Measurements from ENCODE around the gene DLG5.

Gene DLG5

GRCh38 chr10:77796311-77796915, 130.1 kb downstream of the DLG5 start:
- H4K12ac ChIP-seq (ENCODE audit: low read depth, low read length), result no peak overlapping the region
- H3K23ac ChIP-seq (ENCODE audit: low read length), result no peak overlapping the region
- no peak overlapping the region for H3K9ac ChIP-seq (ENCODE audit: low read length)
- no peak overlapping the region for H2BK120ac ChIP-seq (ENCODE audit: insufficient read depth, low read length, poor library complexity)
- DNase-seq, result no peak
- H2BK12ac ChIP-seq (ENCODE audit: low read length), result no peak overlapping the region
- no peak overlapping the region for H3K27ac ChIP-seq (ENCODE audit: low read depth, low read length)
- H3K4me3 ChIP-seq (ENCODE audit: low read depth, low read length), result no peak overlapping the region
- peaks cover 72 to 79% of the 10 kb centered on the region in 2 experiments for H3K36me3 ChIP-seq (ENCODE audit: control insufficient read depth in 1 of 2, insufficient read depth in 2 of 2, low read length in 2 of 2)
- no peak overlapping the region for H3K14ac ChIP-seq (ENCODE audit: low read length)
- H2AFZ ChIP-seq (ENCODE audit: insufficient read depth, low read length, poor library complexity), result no peak overlapping the region
- no peak overlapping the region for H2BK5ac ChIP-seq (ENCODE audit: low read depth, low read length, poor library complexity)
- H3K4ac ChIP-seq (ENCODE audit: low read depth, low read length), result no peak overlapping the region
- no peak overlapping the region for H4K8ac ChIP-seq (ENCODE audit: low read depth, low read length)
- H3K79me2 ChIP-seq (ENCODE audit: control insufficient read depth, insufficient read depth, low read length, poor library complexity), result no peaks in the 10 kb centered on the region
- H3K4me2 ChIP-seq (ENCODE audit: low read length), result no peak overlapping the region
- peaks cover 7 to 9% of the 10 kb centered on the region in 2 experiments for H3K4me1 ChIP-seq (ENCODE audit: control insufficient read depth in 1 of 2, insufficient read depth in 2 of 2, low read length in 2 of 2)
- H3K18ac ChIP-seq (ENCODE audit: low read length), result no peak overlapping the region
- no CpG with 5 or more reads among the region's 16 CpGs for WGBS (ENCODE audit: extremely low coverage, insufficient coverage, insufficient read length)
- H3K9me3 ChIP-seq (ENCODE audit: insufficient read depth, low read depth, low read length), result peaks cover 2% of the 10 kb centered on the region
- no peak overlapping the region for H2AK5ac ChIP-seq (ENCODE audit: low read length)
- H3K79me1 ChIP-seq (ENCODE audit: low read length), result no peaks in the 10 kb centered on the region
- H4K91ac ChIP-seq (ENCODE audit: low read depth, low read length), result no peak overlapping the region
- no peaks in the 10 kb centered on the region for H3K27me3 ChIP-seq (ENCODE audit: insufficient read depth, low read length)

DNA sequence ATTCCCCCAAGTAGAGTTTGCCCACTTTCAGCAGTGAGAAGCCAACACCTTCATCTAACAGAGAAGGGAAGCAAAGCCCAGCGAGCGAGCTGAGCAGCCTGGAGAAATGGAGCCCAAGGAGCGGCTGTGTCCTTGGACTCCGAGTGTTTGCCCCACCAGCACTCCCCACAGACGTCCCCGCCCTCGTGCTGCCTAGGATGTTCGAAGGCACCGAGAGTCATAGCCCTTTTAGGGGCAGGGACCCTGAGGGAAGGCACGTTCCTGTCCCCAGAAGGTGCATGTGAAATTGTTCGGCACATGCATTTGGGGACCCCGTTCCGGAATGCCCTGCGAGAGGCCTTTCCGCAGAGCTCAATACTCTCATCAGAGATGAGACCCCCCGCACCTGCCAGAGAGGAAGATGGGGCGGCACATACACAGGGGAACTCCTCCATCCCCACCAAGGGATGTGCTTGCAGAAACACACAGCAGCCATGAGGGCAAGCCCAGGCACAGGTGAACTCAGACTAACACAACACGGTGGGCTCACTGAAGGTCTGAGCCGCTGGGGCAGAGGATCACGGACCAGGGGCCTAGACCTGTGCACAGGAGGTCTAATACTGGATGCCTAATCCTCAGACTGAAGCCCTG, 131.0 kb downstream of the DLG5 start:
- H3K79me2 ChIP-seq (ENCODE audit: control insufficient read depth, insufficient read depth, low read length, poor library complexity), result no peaks in the 10 kb centered on the region
- H2AFZ ChIP-seq (ENCODE audit: insufficient read depth, low read length, poor library complexity), result no peak overlapping the region
- H3K23ac ChIP-seq (ENCODE audit: low read length), result no peak overlapping the region
- DNase-seq, result no peak
- no peak overlapping the region for H3K4ac ChIP-seq (ENCODE audit: low read depth, low read length)
- no peaks in the 10 kb centered on the region for H3K79me1 ChIP-seq (ENCODE audit: low read length)
- H4K91ac ChIP-seq (ENCODE audit: low read depth, low read length), result no peak overlapping the region
- H2BK12ac ChIP-seq (ENCODE audit: low read length), result no peak overlapping the region
- whole genome bisulfite sequencing (ENCODE audit: extremely low coverage, insufficient coverage, insufficient read length), result no CpG with 5 or more reads among the region's 20 CpGs
- no peak overlapping the region for H3K4me2 ChIP-seq (ENCODE audit: low read length)
- peaks cover 2% of the 10 kb centered on the region for H3K9me3 ChIP-seq (ENCODE audit: insufficient read depth, low read depth, low read length)
- no peak overlapping the region for H3K9ac ChIP-seq (ENCODE audit: low read length)
- no peaks in the 10 kb centered on the region for H3K27me3 ChIP-seq (ENCODE audit: insufficient read depth, low read length)
- no peak overlapping the region for H2AK5ac ChIP-seq (ENCODE audit: low read length)
- H3K4me1 ChIP-seq (ENCODE audit: control insufficient read depth in 1 of 2, insufficient read depth in 2 of 2, low read length in 2 of 2), result peaks cover 7 to 9% of the 10 kb centered on the region in 2 experiments
- H2BK120ac ChIP-seq (ENCODE audit: insufficient read depth, low read length, poor library complexity), result no peak overlapping the region
- no peak overlapping the region for H3K18ac ChIP-seq (ENCODE audit: low read length)
- no peak overlapping the region for H2BK5ac ChIP-seq (ENCODE audit: low read depth, low read length, poor library complexity)
- peaks cover 72 to 76% of the 10 kb centered on the region in 2 experiments for H3K36me3 ChIP-seq (ENCODE audit: control insufficient read depth in 1 of 2, insufficient read depth in 2 of 2, low read length in 2 of 2)
- no peak overlapping the region for H3K4me3 ChIP-seq (ENCODE audit: low read depth, low read length)
- H4K8ac ChIP-seq (ENCODE audit: low read depth, low read length), result no peak overlapping the region
- no peak overlapping the region for H3K14ac ChIP-seq (ENCODE audit: low read length)
- H4K12ac ChIP-seq (ENCODE audit: low read depth, low read length), result no peak overlapping the region
- H3K27ac ChIP-seq (ENCODE audit: low read depth, low read length), result no peak overlapping the region

- H2BK12ac ChIP-seq (ENCODE audit: low read length), result no peak overlapping the region
- H3K4ac ChIP-seq (ENCODE audit: low read depth, low read length), result no peak overlapping the region
- no peak overlapping the region for H4K91ac ChIP-seq (ENCODE audit: low read depth, low read length)
- no CpG with 5 or more reads among the region's 23 CpGs for WGBS (ENCODE audit: extremely low coverage, insufficient coverage, insufficient read length)
- H4K12ac ChIP-seq (ENCODE audit: low read depth, low read length), result no peak overlapping the region
- no peaks in the 10 kb centered on the region for H3K79me1 ChIP-seq (ENCODE audit: low read length)
- H3K9me3 ChIP-seq (ENCODE audit: insufficient read depth, low read depth, low read length), result peaks cover 2% of the 10 kb centered on the region
- peaks cover 77 to 80% of the 10 kb centered on the region in 2 experiments for H3K36me3 ChIP-seq (ENCODE audit: control insufficient read depth in 1 of 2, insufficient read depth in 2 of 2, low read length in 2 of 2)
- H3K27ac ChIP-seq (ENCODE audit: low read depth, low read length), result no peak overlapping the region
- DNase-seq, result no peak
- H3K14ac ChIP-seq (ENCODE audit: low read length), result no peak overlapping the region
- H3K4me3 ChIP-seq (ENCODE audit: low read depth, low read length), result no peak overlapping the region
- no peak overlapping the region for H2AFZ ChIP-seq (ENCODE audit: insufficient read depth, low read length, poor library complexity)
- H3K18ac ChIP-seq (ENCODE audit: low read length), result peak overlapping the region; percentile 21
- no peak overlapping the region for H4K8ac ChIP-seq (ENCODE audit: low read depth, low read length)
- no peak overlapping the region for H2BK120ac ChIP-seq (ENCODE audit: insufficient read depth, low read length, poor library complexity)
- no peaks in the 10 kb centered on the region for H3K79me2 ChIP-seq (ENCODE audit: control insufficient read depth, insufficient read depth, low read length, poor library complexity)
- peaks cover 7 to 9% of the 10 kb centered on the region in 2 experiments for H3K4me1 ChIP-seq (ENCODE audit: control insufficient read depth in 1 of 2, insufficient read depth in 2 of 2, low read length in 2 of 2)
- H3K4me2 ChIP-seq (ENCODE audit: low read length), result no peak overlapping the region
- H3K27me3 ChIP-seq (ENCODE audit: insufficient read depth, low read length), result no peaks in the 10 kb centered on the region
- H3K9ac ChIP-seq (ENCODE audit: low read length), result no peak overlapping the region
- H3K23ac ChIP-seq (ENCODE audit: low read length), result no peak overlapping the region
- no peak overlapping the region for H2AK5ac ChIP-seq (ENCODE audit: low read length)
- no peak overlapping the region for H2BK5ac ChIP-seq (ENCODE audit: low read depth, low read length, poor library complexity)
These were observed 132.1 kb downstream of the DLG5 start for GRCh38 chr10:77794256-77795142.

GRCh38 chr10:77793831-77794230, 132.7 kb downstream of the DLG5 start:
- no peaks in the 10 kb centered on the region for H3K79me2 ChIP-seq (ENCODE audit: control insufficient read depth, insufficient read depth, low read length, poor library complexity)
- no peak overlapping the region for H3K9ac ChIP-seq (ENCODE audit: low read length)
- H3K23ac ChIP-seq (ENCODE audit: low read length), result no peak overlapping the region
- no peak overlapping the region for H2AK5ac ChIP-seq (ENCODE audit: low read length)
- no peak overlapping the region for H3K18ac ChIP-seq (ENCODE audit: low read length)
- no CpG with 5 or more reads among the region's 7 CpGs for WGBS (ENCODE audit: extremely low coverage, insufficient coverage, insufficient read length)
- no peak overlapping the region for H4K8ac ChIP-seq (ENCODE audit: low read depth, low read length)
- H3K79me1 ChIP-seq (ENCODE audit: low read length), result no peaks in the 10 kb centered on the region
- no peak overlapping the region for H2BK12ac ChIP-seq (ENCODE audit: low read length)
- H3K4me1 ChIP-seq (ENCODE audit: control insufficient read depth in 1 of 2, insufficient read depth in 2 of 2, low read length in 2 of 2), result peaks cover 7 to 9% of the 10 kb centered on the region in 2 experiments
- H2AFZ ChIP-seq (ENCODE audit: insufficient read depth, low read length, poor library complexity), result no peak overlapping the region
- no peak overlapping the region for H3K4me3 ChIP-seq (ENCODE audit: low read depth, low read length)
- no peak overlapping the region for H3K4ac ChIP-seq (ENCODE audit: low read depth, low read length)
- H3K4me2 ChIP-seq (ENCODE audit: low read length), result no peak overlapping the region
- no peak overlapping the region for H2BK5ac ChIP-seq (ENCODE audit: low read depth, low read length, poor library complexity)
- no peak overlapping the region for H2BK120ac ChIP-seq (ENCODE audit: insufficient read depth, low read length, poor library complexity)
- no peaks in the 10 kb centered on the region for H3K27me3 ChIP-seq (ENCODE audit: insufficient read depth, low read length)
- peaks cover 77 to 79% of the 10 kb centered on the region in 2 experiments for H3K36me3 ChIP-seq (ENCODE audit: control insufficient read depth in 1 of 2, insufficient read depth in 2 of 2, low read length in 2 of 2)
- H3K9me3 ChIP-seq (ENCODE audit: insufficient read depth, low read depth, low read length), result peaks cover 2% of the 10 kb centered on the region
- H3K27ac ChIP-seq (ENCODE audit: low read depth, low read length), result no peak overlapping the region
- no peak overlapping the region for H3K14ac ChIP-seq (ENCODE audit: low read length)
- H4K91ac ChIP-seq (ENCODE audit: low read depth, low read length), result no peak overlapping the region
- DNase-seq, result no peak
- H4K12ac ChIP-seq (ENCODE audit: low read depth, low read length), result no peak overlapping the region
